GM12878 (cell line): Measurements from ENCODE around the gene PRKAB2. TPM values are rescaled to one million over a fixed set of nuclear protein-coding genes. Genes with fewer than 3 reads are reported as not detected.

Source experiments
- CEBPB ChIP-seq, 2 experiments: fragments of 150-350 bp in 1 of 2; IDR thresholded peaks; 2 replicates each; pipeline ENCODE4 v1.6.1; 2012 to 2014; ENCODE audit warnings: low read depth in 2 of 2, low read length in 2 of 2, borderline replicate concordance in 1 of 2, inconsistent platforms in 1 of 2
- CHD1 ChIP-seq: IDR thresholded peaks from 2 replicates; pipeline ENCODE4 v1.6.1; 2012; ENCODE audit warnings: low read depth, low read length, improper control_type of control experiment
- DPF2 ChIP-seq: fragments of 450-650 bp; IDR thresholded peaks from 2 replicates; pipeline ENCODE4 v1.6.1; 2017; ENCODE audit warnings: mild to moderate bottlenecking
- HDGF ChIP-seq: fragments of 450-650 bp; IDR thresholded peaks from 2 replicates; pipeline ENCODE4 v1.6.1; 2016; ENCODE audit warnings: antibody characterized with exemption
- PKNOX1 ChIP-seq: fragments of 450-650 bp; IDR thresholded peaks from 2 replicates; pipeline ENCODE4 v1.6.1; 2016; ENCODE audit warnings: mild to moderate bottlenecking
- RFX5 ChIP-seq: IDR thresholded peaks from 2 replicates; pipeline ENCODE4 v1.6.1; 2011; ENCODE audit warnings: low read depth, low read length, improper control_type of control experiment
- ZNF622 ChIP-seq: fragments of 450-650 bp; IDR thresholded peaks from 2 replicates; pipeline ENCODE4 v1.6.1; 2017; ENCODE audit warnings: mild to moderate bottlenecking, inconsistent platforms
- polyA plus RNA-seq, 11 experiments: library from polyadenylated mRNA; depleted of rRNA in 4 of 11; unstranded in 6 of 11; stranded (reverse) in 5 of 11; fragments of >200 nt; fragmentation: Nextera tagmentation in 4 of 11; fragmentation: Illumina TruSeq in 1 of 11; extraction: Ambion mirVana in 4 of 11; extraction: Trizol in 1 of 11; gene quantifications; 1 replicate in 1 of 11; 2 replicates in 10 of 11; pipeline versions ENCODE4 v1.2.1 to v1.2.3, GENCODE V29; 2011 to 2016; ENCODE audit warnings: inconsistent platforms in 2 of 11, missing spikeins in 2 of 11, low read depth in 1 of 11
- total RNA-seq, 4 experiments: library from RNA; depleted of rRNA in 3 of 4; stranded (reverse); fragments of >200 nt in 3 of 4; fragmentation: Illumina TruSeq in 1 of 4; extraction: Trizol in 1 of 4; gene quantifications; 2 replicates each; pipeline versions ENCODE4 v1.2.1 to v1.2.3, GENCODE V29; 2013 to 2021

PRKAB2 gene
- total and polyA plus RNA-seq, 10 of the 15 experiments (the other 5 are each of a cell fraction or from before 2014, with no cell fraction given) = 2.2 to 26.4 (median 6.7) TPM

GRCh38 chr1:147105909-147106308 lies 66.4 kb downstream of the PRKAB2 start (continued):
- TF ChIP-seq CHD1 = no peak
- TF ChIP-seq CEBPB (IDR thresholded peaks at IDR 0.05; ENCODE audit: borderline replicate concordance in 1 of 2, low read depth in 2 of 2, low read length in 2 of 2) = no peak
- TF ChIP-seq HDGF = no peak
- no peak for TF ChIP-seq DPF2
- no peak for TF ChIP-seq ZNF622
- TF ChIP-seq RFX5 = no peak
- TF ChIP-seq PKNOX1 = no peak

Other genes with a start within 250 kb of the PRKAB2 start
- 6.7 and 7.8 TPM in 2 replicates for gene NBPF12, start 234.1 kb downstream of the PRKAB2 start, total RNA-seq (2014; rRNA removed)
- gene NBPF12, start 234.1 kb downstream of the PRKAB2 start, total RNA-seq (2014; rRNA removed; fragmentation: Illumina TruSeq; extraction: Trizol) = 9.1 and 9.3 TPM in 2 replicates
- 6.2 and 7.3 TPM in 2 replicates for gene NBPF12, start 234.1 kb downstream of the PRKAB2 start, total RNA-seq (2021)
- gene NBPF12, start 234.1 kb downstream of the PRKAB2 start, polyA plus RNA-seq (2011; rRNA removed) = 19.2 and 20.1 TPM in 2 replicates
- gene NBPF12, start 234.1 kb downstream of the PRKAB2 start, polyA plus RNA-seq (2014; fragmentation: Illumina TruSeq; extraction: Trizol) = 13.1 and 15.3 TPM in 2 replicates
- 1 to 10 TPM; 2.3 to 3.6 TPM for gene NBPF12, start 234.1 kb downstream of the PRKAB2 start, polyA plus RNA-seq (2014; fragmentation: Nextera tagmentation; extraction: Ambion mirVana)
- gene NBPF12, start 234.1 kb downstream of the PRKAB2 start, polyA plus RNA-seq (2014; rRNA removed) = 10.1 and 11.3 TPM in 2 replicates
- 1 to 10 TPM; 3.0 to 3.1 TPM for gene NBPF12, start 234.1 kb downstream of the PRKAB2 start, polyA plus RNA-seq (2016; fragmentation: Nextera tagmentation; extraction: Ambion mirVana)
- gene FMO5, start 52.9 kb upstream of the PRKAB2 start, total RNA-seq (2014; rRNA removed) = 0.28 and 0.33 TPM in 2 replicates
- gene FMO5, start 52.9 kb upstream of the PRKAB2 start, total RNA-seq (2014; rRNA removed; fragmentation: Illumina TruSeq; extraction: Trizol) = 0.18 and 0.22 TPM in 2 replicates
- 0.10 and 0.24 TPM in 2 replicates for gene FMO5, start 52.9 kb upstream of the PRKAB2 start, total RNA-seq (2021)
- gene FMO5, start 52.9 kb upstream of the PRKAB2 start, polyA plus RNA-seq (2011; rRNA removed) = 0.07 and 0.17 TPM in 2 replicates
- gene FMO5, start 52.9 kb upstream of the PRKAB2 start, polyA plus RNA-seq (2014; fragmentation: Illumina TruSeq; extraction: Trizol) = 0.16 and 1.1 TPM in 2 replicates
- under 1 TPM; 0.05 to 0.24 TPM for gene FMO5, start 52.9 kb upstream of the PRKAB2 start, polyA plus RNA-seq (2014; fragmentation: Nextera tagmentation; extraction: Ambion mirVana)
- gene FMO5, start 52.9 kb upstream of the PRKAB2 start, polyA plus RNA-seq (2014; rRNA removed) = 0.03 and 0.09 TPM in 2 replicates
- under 1 TPM; 0.51 to 0.58 TPM for gene FMO5, start 52.9 kb upstream of the PRKAB2 start, polyA plus RNA-seq (2016; fragmentation: Nextera tagmentation; extraction: Ambion mirVana)
- 39.3 and 42.1 TPM in 2 replicates for gene CHD1L, start 70.2 kb upstream of the PRKAB2 start, total RNA-seq (2014; rRNA removed)
- 47.4 and 48.1 TPM in 2 replicates for gene CHD1L, start 70.2 kb upstream of the PRKAB2 start, total RNA-seq (2014; rRNA removed; fragmentation: Illumina TruSeq; extraction: Trizol)
- 45.7 and 54.2 TPM in 2 replicates for gene CHD1L, start 70.2 kb upstream of the PRKAB2 start, total RNA-seq (2021)
- gene CHD1L, start 70.2 kb upstream of the PRKAB2 start, polyA plus RNA-seq (2011; rRNA removed) = 44.1 and 65.4 TPM in 2 replicates
- 46.1 and 59.1 TPM in 2 replicates for gene CHD1L, start 70.2 kb upstream of the PRKAB2 start, polyA plus RNA-seq (2014; fragmentation: Illumina TruSeq; extraction: Trizol)
- 10 to 100 TPM; 21.2 to 33.0 TPM for gene CHD1L, start 70.2 kb upstream of the PRKAB2 start, polyA plus RNA-seq (2014; fragmentation: Nextera tagmentation; extraction: Ambion mirVana)
- 35.2 and 43.2 TPM in 2 replicates for gene CHD1L, start 70.2 kb upstream of the PRKAB2 start, polyA plus RNA-seq (2014; rRNA removed)
- gene CHD1L, start 70.2 kb upstream of the PRKAB2 start, polyA plus RNA-seq (2016; fragmentation: Nextera tagmentation; extraction: Ambion mirVana) = 10 to 100 TPM; 44.8 to 50.8 TPM